Right lobe of liver (tissue), 6 donors: ENCODE results near the gene MOB4. TPM values are rescaled to one million over a fixed set of nuclear protein-coding genes. Genes with fewer than 3 reads are reported as not detected.

Experiments
- ATAC-seq, 4 donors: fragments of 200-7000 bp; cut with Tn5 transposase; one replicate each; pipeline ENCODE4 v1.9.1; 2020; ENCODE audit warnings: mild to moderate bottlenecking in 4 of 4, moderate library complexity in 4 of 4
- DNase-seq, 3 donors: peaks; one replicate each; pipeline ENCODE4 v3.0.0-alpha.2; 2020
- H3K27ac ChIP-seq, 3 donors: fragments of 200-600 bp; one replicate each; pipeline ENCODE4 v1.8.0; 2022
- H3K27me3 ChIP-seq, 2 donors: fragments of 200-600 bp; one replicate each; pipeline ENCODE4 v1.8.0; 2022
- H3K36me3 ChIP-seq, 4 donors: fragments of 200-600 bp; sonication (generic) in 1 of 4; one replicate each; pipeline versions ENCODE4 v1.5.1 to v1.8.0; 2017 to 2022; ENCODE audit warnings: control low read depth in 1 of 4
- H3K4me1 ChIP-seq, 4 donors: fragments of 200-600 bp; sonication (generic) in 1 of 4; one replicate each; pipeline versions ENCODE4 v1.5.1 to v1.8.0; 2017 to 2022; ENCODE audit warnings: control low read depth in 1 of 4
- H3K4me3 ChIP-seq, 3 donors: fragments of 200-600 bp; one replicate each; pipeline ENCODE4 v1.8.0; 2022
- H3K9me3 ChIP-seq, 4 donors: fragments of 200-600 bp; sonication (generic) in 1 of 4; one replicate each; pipeline versions ENCODE4 v1.5.1 to v1.8.0; 2017 to 2022; ENCODE audit warnings: control low read depth in 1 of 4
- POLR2A ChIP-seq: fragments of 450-650 bp; IDR thresholded peaks from one replicate; pipeline ENCODE4 v1.6.1; 2017; ENCODE audit warnings: antibody characterized with exemption, mild to moderate bottlenecking
- WGBS: methylation state at CpG from one replicate; pipeline ENCODE4 v1.1.6; 2018; ENCODE audit warnings: low coverage, low lambda C conversion rate; ENCODE audit not compliant: insufficient coverage; ENCODE audit errors: missing lambda C conversion rate; 5-methylcytosine and 5-hydroxymethylcytosine counted together
- intact Hi-C, 2 donors: fragments of 100-400 bp; cut with DNase I; formaldehyde crosslinking; loops; one replicate each; pipeline versions ENCODE4 v1.11.2 to v1.14.1; 2022
- total RNA-seq, 6 experiments: library from RNA; depleted of rRNA in 2 of 6; stranded (reverse); fragments of >200 nt in 2 of 6; fragmentation: NEBNext Ultra II Directional in 3 of 6; extraction: Animal tissue kit (Norgen Biotek cat#: 25700) in 3 of 6; gene quantifications; one replicate each; pipeline versions ENCODE4 v1.1.0 to v1.2.4, GENCODE V29; 2016 to 2023
- TF ChIP-seq, protein P1 (sequence below), 4 donors: fragments of 200-600 bp in 3 of 4; fragments of 450-650 bp in 1 of 4; IDR thresholded peaks; one replicate each; pipeline versions ENCODE4 v1.5.1 to v1.8.0; 2016 to 2022; ENCODE audit warnings: antibody characterized with exemption in 4 of 4, mild to moderate bottlenecking in 2 of 4
- donor health status: DM: no; HTN: yes; CAD: no.
- donor health status: DM: no; HTN: no; CAD: no.
- donor health status: DM: no; HTN: no; CAD: no.
- donor health status: DM: no; HTN: yes; CAD: no.
- donor health status: DM: no; HTN: yes; CAD: no.

The MOB4 gene
- total RNA-seq, 6 experiments from 2014 or later, result 3.4 to 10.7 (median 8.0) TPM

- DNase-seq, result no peak
- no peak overlapping the region for H3K27ac ChIP-seq
- 66% methylated on average over 9 of the region's 10 CpGs for WGBS
- no peaks in the 10 kb centered on the region for H3K27me3 ChIP-seq
- intact Hi-C loops, result no loop called here
- peaks cover 0 to 3% (median 0%) of the 10 kb centered on the region in 4 donors for H3K36me3 ChIP-seq
- peak in 1 of 4 donors; percentile 32 for ATAC-seq
- H3K4me3 ChIP-seq, result no peak overlapping the region
- no peaks in the 10 kb centered on the region for H3K9me3 ChIP-seq
- H3K4me1 ChIP-seq, result peaks cover 0 to 16% (median 0%) of the 10 kb centered on the region in 4 donors
- no peak for TF ChIP-seq POLR2A
- TF ChIP-seq, protein P1, sequence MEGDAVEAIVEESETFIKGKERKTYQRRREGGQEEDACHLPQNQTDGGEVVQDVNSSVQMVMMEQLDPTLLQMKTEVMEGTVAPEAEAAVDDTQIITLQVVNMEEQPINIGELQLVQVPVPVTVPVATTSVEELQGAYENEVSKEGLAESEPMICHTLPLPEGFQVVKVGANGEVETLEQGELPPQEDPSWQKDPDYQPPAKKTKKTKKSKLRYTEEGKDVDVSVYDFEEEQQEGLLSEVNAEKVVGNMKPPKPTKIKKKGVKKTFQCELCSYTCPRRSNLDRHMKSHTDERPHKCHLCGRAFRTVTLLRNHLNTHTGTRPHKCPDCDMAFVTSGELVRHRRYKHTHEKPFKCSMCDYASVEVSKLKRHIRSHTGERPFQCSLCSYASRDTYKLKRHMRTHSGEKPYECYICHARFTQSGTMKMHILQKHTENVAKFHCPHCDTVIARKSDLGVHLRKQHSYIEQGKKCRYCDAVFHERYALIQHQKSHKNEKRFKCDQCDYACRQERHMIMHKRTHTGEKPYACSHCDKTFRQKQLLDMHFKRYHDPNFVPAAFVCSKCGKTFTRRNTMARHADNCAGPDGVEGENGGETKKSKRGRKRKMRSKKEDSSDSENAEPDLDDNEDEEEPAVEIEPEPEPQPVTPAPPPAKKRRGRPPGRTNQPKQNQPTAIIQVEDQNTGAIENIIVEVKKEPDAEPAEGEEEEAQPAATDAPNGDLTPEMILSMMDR (IDR thresholded peaks at IDR 0.05), result no peak
These were observed 55.9 kb downstream of the MOB4 start for GRCh38 chr2:197571627-197572271.

GRCh38 chr2:197573608-197574007 lies 57.7 kb downstream of the MOB4 start:
- Histone ChIP-seq H3K9me3 (no peaks in the 10 kb centered on the region), H3K27ac (no peak overlapping the region), H3K4me3 (no peak overlapping the region), H3K36me3 (no peaks in the 10 kb centered on the region), H3K4me1 (peaks cover 0 to 22% (median 0%) of the 10 kb centered on the region in 4 donors), H3K27me3 (no peaks in the 10 kb centered on the region)
- WGBS, result no CpG with 5 or more reads among the region's 2 CpGs
- intact Hi-C loops, result no loop called here
- DNase-seq, result no peak
- TF ChIP-seq, protein P1 (IDR thresholded peaks at IDR 0.05), result no peak
- TF ChIP-seq POLR2A, result no peak
- ATAC-seq, result no peak

DNA sequence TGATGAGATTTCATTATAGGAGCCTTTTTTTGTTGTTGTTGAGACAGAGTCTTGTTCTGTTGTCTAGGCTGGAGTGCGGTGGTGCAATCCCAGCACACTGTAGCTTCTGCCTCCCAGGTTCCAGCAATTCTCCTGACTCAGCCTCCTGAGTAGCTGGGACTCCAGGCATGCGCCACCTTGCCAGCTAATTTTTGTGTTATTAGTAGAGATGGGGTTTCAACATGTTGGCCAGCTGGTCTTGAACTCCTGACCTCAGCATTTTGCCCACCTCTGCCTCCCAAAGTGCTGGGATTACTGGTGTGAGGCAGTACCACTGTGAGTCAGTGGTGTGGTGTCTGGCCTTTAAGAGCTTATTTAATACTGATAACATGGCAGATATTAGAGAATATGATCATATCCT lies 60.1 kb downstream of the MOB4 start:
- ATAC-seq, result peak in 3 of 4 donors; percentile 19 to 54 (median 52)
- H3K36me3 ChIP-seq, result no peaks in the 10 kb centered on the region
- H3K9me3 ChIP-seq, result no peaks in the 10 kb centered on the region
- H3K4me3 ChIP-seq, result no peak overlapping the region
- no peaks in the 10 kb centered on the region for H3K27me3 ChIP-seq
- peak overlapping the region in 1 of 3 donors; percentile 34 for H3K27ac ChIP-seq
- WGBS, result 78% methylated on average over 2 of the region's 2 CpGs
- no peak for DNase-seq
- no peak for TF ChIP-seq POLR2A
- TF ChIP-seq, protein P1 (IDR thresholded peaks at IDR 0.05), result no peak
- intact Hi-C loops, result no loop called here
- peaks cover 0 to 21% (median 0%) of the 10 kb centered on the region in 4 donors for H3K4me1 ChIP-seq

GRCh38 chr2:197576631-197577030 lies 60.8 kb downstream of the MOB4 start:
- H3K27me3 ChIP-seq, result no peaks in the 10 kb centered on the region
- 15% methylated on average over 3 of the region's 3 CpGs for WGBS
- DNase-seq, result no peak
- H3K9me3 ChIP-seq, result no peaks in the 10 kb centered on the region
- no peaks in the 10 kb centered on the region for H3K36me3 ChIP-seq
- no peak for TF ChIP-seq POLR2A
- TF ChIP-seq, protein P1 (IDR thresholded peaks at IDR 0.05), result no peak
- peak overlapping the region in 1 of 3 donors; percentile 34 for H3K27ac ChIP-seq
- H3K4me1 ChIP-seq, result peaks cover 0 to 15% (median 0%) of the 10 kb centered on the region in 4 donors
- no peak overlapping the region for H3K4me3 ChIP-seq
- peak; percentile 47 to 90 (median 83) for ATAC-seq
- intact Hi-C loops, result no loop called here
